GM12864 (cell line): ENCODE measurements around the gene CRYAB.
"Not testable (repeated sequence)": the region's sequence is repeated elsewhere in the genome, so short reads cannot be mapped to it uniquely, and the experiment has no call there.

ENCODE experiments used
- DNase-seq: peaks from one replicate; pipeline ENCODE4 v3.0.0-alpha.2; 2011; ENCODE audit warnings: low read depth
- H3K4me3 ChIP-seq: 2 replicates; pipeline ENCODE4 v1.5.1; 2011; ENCODE audit warnings: mild to moderate bottlenecking, low read depth, low read length, control low read depth
- TF ChIP-seq, protein P1 (sequence below): IDR thresholded peaks from 2 replicates; pipeline ENCODE4 v1.5.1; 2011; ENCODE audit warnings: low read depth, mild to moderate bottlenecking, moderate library complexity, low read length, control low read depth, inconsistent platforms; ENCODE audit errors: missing control alignments

CRYAB gene

DNA sequence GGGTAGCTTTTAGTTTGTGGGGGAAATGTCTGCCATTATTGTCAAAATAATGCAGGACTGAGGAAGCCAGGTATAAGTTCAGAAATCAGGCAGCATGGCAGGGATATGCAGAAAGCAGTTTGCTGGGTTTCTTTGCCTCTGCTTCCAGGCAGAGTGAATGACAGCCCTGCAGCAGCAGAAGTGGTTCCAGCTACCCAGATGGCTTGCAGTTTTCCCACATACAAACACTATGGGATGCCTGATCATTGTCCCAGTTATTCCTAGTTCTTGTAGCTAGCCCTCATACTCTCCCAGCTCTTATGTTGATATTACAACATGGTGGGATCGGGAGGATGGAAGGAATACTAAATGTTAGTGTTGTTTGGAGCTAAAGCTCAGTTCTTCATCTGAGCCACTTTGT lies 22.7 kb upstream of the CRYAB start:
- no peak for DNase-seq
- no peak overlapping the region for H3K4me3 ChIP-seq
- TF ChIP-seq, protein P1, sequence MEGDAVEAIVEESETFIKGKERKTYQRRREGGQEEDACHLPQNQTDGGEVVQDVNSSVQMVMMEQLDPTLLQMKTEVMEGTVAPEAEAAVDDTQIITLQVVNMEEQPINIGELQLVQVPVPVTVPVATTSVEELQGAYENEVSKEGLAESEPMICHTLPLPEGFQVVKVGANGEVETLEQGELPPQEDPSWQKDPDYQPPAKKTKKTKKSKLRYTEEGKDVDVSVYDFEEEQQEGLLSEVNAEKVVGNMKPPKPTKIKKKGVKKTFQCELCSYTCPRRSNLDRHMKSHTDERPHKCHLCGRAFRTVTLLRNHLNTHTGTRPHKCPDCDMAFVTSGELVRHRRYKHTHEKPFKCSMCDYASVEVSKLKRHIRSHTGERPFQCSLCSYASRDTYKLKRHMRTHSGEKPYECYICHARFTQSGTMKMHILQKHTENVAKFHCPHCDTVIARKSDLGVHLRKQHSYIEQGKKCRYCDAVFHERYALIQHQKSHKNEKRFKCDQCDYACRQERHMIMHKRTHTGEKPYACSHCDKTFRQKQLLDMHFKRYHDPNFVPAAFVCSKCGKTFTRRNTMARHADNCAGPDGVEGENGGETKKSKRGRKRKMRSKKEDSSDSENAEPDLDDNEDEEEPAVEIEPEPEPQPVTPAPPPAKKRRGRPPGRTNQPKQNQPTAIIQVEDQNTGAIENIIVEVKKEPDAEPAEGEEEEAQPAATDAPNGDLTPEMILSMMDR: no peak

DNA sequence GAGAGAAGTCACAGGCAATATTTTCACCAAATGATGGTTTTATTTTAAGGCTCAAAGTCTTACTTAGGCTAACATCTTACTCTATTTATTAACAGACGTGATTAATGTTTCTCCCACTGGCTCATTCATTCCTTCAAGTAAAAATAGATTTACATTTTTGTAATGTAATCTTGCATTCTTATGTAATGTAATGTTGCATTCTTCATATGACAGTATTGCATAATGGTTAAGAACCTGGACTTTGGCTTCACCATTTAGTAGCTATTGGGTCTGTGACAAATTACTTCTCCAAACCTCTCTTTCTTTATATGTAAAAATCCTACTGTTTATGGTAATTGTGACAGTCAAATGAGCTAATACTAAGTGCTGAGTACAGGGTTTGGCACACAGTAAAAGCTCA lies 22.3 kb upstream of the CRYAB start:
- TF ChIP-seq, protein P1: no peak
- no peak overlapping the region for H3K4me3 ChIP-seq
- no peak for DNase-seq

DNA sequence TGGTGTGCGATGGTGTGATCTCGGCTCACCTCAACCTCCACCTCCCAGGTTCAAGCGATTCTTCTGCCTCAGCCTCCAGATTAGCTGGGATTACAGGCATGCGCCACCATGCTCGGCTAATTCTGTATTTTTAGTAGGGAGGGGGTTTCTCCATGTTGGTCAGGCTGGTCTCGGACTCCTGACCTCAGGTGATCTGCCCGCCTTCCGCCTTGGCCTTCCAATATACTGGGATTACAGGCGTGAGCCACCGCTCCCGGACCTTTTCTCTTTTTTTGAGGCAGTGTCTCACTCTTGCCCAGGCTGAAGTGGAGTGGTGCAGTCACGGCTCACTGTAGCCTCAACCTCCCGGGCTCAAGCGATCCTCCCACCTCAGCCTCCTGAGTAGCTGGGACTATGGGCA lies 21.6 kb upstream of the CRYAB start:
- DNase-seq, H3K4me3 ChIP-seq: not testable (repeated sequence)

DNA sequence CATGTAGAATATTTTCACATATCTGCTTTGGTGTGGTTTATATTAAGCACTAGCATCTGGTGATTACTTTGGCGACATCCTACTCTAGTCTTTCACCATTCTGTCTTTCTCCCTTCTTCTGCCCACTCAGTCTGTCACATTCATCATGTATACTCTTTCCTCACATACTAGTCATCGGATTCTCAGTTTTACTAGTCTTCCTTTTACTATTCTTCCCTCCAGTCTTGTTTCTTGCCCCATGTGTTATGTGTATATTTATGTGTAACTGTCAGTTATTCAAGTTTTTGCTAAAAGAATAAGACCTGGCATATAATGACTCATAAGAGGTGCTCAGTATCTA lies 21.0 kb upstream of the CRYAB start:
- no peak for DNase-seq
- TF ChIP-seq, protein P1: no peak
- H3K4me3 ChIP-seq: no peak overlapping the region

DNA sequence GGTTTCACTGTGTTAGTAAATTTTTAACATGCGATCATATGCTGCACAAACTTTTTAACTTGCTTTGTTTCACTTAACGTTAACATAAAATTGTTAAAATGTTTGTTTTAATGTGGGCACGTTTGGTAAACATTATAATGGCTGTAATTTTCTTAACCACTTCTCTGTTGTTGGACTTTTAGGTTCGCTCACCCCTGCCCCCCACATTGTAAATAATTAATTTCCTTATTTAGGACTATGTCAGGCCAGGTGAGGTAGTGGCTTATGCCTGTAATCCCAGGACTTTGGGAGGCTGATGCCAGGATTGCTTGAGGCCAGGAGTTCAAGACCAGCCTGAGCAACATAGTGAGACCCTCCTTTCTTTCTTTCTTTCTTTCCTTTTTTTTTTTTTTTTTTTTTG lies 18.9 kb upstream of the CRYAB start:
- DNase-seq: no peak
- TF ChIP-seq, protein P1: no peak
- H3K4me3 ChIP-seq: no peak overlapping the region

DNA sequence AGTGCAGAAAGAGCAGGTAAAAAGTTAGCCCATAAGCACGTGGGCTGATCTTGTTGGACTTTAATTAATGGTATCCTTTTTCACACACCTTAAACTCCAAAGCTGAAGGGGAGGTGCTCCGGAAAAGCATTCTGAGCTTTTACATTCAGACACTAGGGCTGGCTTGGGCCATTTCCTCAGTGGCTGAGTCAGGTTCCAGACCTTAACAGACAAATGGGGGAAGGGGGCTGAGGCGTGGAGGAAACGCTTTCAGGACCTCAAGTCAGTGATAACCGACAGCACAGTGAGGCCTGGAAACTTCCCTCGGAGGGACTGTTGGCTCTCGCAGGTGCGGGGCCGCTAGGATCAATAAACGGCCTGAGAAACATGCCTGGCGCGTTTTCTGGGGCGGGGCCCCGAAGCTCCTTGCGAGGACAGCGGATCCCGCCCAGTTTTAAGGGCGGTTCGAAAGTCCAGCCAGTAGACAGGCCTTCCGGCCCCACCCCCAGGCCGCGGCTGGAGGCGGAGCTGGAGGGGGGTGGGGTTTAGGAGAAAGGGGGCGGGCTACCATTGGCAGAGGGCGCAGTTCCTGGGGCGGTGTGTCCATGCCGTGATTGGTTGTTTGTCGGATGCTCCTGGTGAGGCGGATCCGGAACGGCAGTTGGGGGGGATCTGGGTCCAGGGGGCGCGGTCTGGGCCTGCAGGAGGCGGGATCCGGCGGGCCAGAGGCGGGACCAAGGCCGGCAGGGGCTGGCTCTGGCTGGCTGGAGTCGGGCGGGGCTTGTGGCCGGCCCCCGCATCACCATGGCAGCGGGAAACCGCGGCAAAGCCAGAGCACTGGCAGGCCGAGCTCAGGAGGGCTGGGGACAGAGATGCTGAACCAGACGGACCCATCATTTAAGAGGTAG lies 15.2 kb upstream of the CRYAB start:
- TF ChIP-seq, protein P1: peak; percentile 14
- peak overlapping the region; percentile 57 for H3K4me3 ChIP-seq
- peak; percentile 88 for DNase-seq

DNA sequence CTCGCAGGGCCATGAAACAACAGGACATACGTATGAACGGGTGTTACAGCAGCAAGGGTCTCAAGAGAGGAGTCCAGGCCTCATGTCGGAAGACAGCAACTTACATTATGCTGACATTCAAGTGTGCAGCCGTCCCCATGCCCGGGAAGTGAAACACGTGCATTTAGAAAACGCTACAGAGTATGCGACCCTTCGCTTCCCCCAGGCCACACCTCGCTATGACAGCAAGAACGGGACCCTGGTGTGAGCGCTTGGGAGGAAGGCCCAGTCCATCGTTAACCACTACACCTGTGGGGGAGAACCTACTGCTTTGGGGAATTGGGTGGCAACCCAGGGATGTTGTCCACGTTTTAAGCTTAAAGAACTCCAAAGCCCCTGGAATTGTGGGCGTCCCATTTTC lies 14.4 kb upstream of the CRYAB start:
- no peak for DNase-seq
- H3K4me3 ChIP-seq: no peak overlapping the region
- TF ChIP-seq, protein P1: no peak
